ENCODE data around the gene CLSTN2. TPM values are rescaled to one million over a fixed set of nuclear protein-coding genes. Genes with fewer than 3 reads are reported as not detected.

Gene CLSTN2
- total and polyA plus RNA-seq, 2 donors from 2014 or later, result 2.0 to 12.0 TPM

DNA sequence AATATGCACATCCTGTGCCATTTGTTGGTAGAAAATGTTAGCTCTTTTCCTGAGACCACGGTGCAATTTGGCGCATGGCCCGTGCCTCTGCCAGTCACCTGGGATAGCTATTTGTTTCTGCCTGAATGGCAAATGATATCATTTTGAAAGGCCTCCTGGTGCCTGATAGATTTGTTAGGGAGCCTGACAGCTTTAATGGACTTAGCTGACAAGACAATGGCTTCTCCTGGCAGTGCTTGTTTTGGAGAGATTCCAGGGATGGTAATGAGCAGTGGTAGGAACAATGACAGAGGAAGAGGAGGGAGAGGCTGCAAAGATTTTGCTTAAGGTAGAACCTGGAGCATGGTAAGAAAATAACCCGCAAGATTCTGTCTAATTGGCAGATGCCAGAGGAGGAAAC lies 268.5 kb downstream of the CLSTN2 start:
- TF ChIP-seq, protein P1, sequence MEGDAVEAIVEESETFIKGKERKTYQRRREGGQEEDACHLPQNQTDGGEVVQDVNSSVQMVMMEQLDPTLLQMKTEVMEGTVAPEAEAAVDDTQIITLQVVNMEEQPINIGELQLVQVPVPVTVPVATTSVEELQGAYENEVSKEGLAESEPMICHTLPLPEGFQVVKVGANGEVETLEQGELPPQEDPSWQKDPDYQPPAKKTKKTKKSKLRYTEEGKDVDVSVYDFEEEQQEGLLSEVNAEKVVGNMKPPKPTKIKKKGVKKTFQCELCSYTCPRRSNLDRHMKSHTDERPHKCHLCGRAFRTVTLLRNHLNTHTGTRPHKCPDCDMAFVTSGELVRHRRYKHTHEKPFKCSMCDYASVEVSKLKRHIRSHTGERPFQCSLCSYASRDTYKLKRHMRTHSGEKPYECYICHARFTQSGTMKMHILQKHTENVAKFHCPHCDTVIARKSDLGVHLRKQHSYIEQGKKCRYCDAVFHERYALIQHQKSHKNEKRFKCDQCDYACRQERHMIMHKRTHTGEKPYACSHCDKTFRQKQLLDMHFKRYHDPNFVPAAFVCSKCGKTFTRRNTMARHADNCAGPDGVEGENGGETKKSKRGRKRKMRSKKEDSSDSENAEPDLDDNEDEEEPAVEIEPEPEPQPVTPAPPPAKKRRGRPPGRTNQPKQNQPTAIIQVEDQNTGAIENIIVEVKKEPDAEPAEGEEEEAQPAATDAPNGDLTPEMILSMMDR (IDR thresholded peaks at IDR 0.05; ENCODE audit: borderline replicate concordance, extremely low read depth, insufficient read depth), result no peak
- no peaks in the 10 kb centered on the region for H3K9me3 ChIP-seq (ENCODE audit: control insufficient read depth in 2 of 3, insufficient read depth in 1 of 3, low read length in 3 of 3)
- intact Hi-C loops (cut with DNase I), result no loop called here
- H3K4me3 ChIP-seq (ENCODE audit: low read length in 3 of 3), result no peak overlapping the region
- no peaks in the 10 kb centered on the region for H3K36me3 ChIP-seq (ENCODE audit: control insufficient read depth in 2 of 3, insufficient read depth in 3 of 3, low read length in 3 of 3)
- H3K27me3 ChIP-seq (ENCODE audit: control insufficient read depth, insufficient read depth, low read length), result no peaks in the 10 kb centered on the region
- FAIRE-seq, result no peak
- H3K4me1 ChIP-seq (ENCODE audit: control insufficient read depth in 2 of 3, insufficient read depth in 2 of 3, low read depth in 1 of 3, low read length in 3 of 3), result peaks cover 0 to 2% (median 0%) of the 10 kb centered on the region in 3 donors
- no peak for DNase-seq
- no peak overlapping the region for H3K9ac ChIP-seq (ENCODE audit: low read length in 3 of 3)
- H3K27ac ChIP-seq (ENCODE audit: low read depth in 2 of 2, low read length in 2 of 2), result no peak overlapping the region

DNA sequence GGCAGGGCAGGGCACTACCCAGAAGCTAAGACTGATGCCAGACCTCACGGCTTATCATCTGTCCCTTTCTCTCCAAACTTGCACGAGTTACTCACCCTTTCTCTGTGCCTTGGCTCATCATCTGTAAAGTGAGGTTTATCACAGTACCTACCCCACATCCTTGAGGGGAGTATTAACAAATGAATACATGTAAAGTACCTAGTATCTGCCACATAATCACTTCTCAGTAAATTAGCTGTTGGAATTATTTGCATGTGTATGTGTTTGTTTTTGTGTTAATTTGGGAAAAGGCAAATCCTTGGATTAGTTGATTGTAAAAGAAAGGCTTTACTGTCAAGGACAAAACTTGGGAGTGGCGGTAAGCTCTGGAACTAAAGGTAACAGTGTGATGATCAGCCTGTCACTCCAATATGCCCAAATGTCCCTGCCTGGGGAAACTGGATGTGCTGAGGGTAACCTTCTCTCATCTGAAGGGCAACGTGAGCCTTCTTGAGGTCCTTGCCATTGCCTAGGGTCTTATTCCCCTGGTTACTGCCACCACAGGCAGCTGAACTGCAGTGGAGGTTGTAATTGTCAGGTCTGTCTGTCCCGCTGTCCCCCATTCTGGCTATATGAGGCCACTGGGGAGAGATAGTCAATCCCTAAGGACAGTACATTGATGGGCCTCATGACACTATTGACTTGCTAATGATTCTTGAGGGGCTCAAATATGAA lies 269.4 kb downstream of the CLSTN2 start:
- intact Hi-C loops (cut with DNase I), result no loop called here
- DNase-seq, result no peak
- no peaks in the 10 kb centered on the region for H3K27me3 ChIP-seq (ENCODE audit: control insufficient read depth, insufficient read depth, low read length)
- FAIRE-seq, result no peak
- no peaks in the 10 kb centered on the region for H3K36me3 ChIP-seq (ENCODE audit: control insufficient read depth in 2 of 3, insufficient read depth in 3 of 3, low read length in 3 of 3)
- TF ChIP-seq, protein P1 (IDR thresholded peaks at IDR 0.05; ENCODE audit: borderline replicate concordance, extremely low read depth, insufficient read depth), result no peak
- no peaks in the 10 kb centered on the region for H3K9me3 ChIP-seq (ENCODE audit: control insufficient read depth in 2 of 3, insufficient read depth in 1 of 3, low read length in 3 of 3)
- H3K4me1 ChIP-seq (ENCODE audit: control insufficient read depth in 2 of 3, insufficient read depth in 2 of 3, low read depth in 1 of 3, low read length in 3 of 3), result peaks cover 0 to 2% (median 0%) of the 10 kb centered on the region in 3 donors
- H3K9ac ChIP-seq (ENCODE audit: low read length in 3 of 3), result no peak overlapping the region
- no peak overlapping the region for H3K4me3 ChIP-seq (ENCODE audit: low read length in 3 of 3)
- H3K27ac ChIP-seq (ENCODE audit: low read depth in 2 of 2, low read length in 2 of 2), result no peak overlapping the region

DNA sequence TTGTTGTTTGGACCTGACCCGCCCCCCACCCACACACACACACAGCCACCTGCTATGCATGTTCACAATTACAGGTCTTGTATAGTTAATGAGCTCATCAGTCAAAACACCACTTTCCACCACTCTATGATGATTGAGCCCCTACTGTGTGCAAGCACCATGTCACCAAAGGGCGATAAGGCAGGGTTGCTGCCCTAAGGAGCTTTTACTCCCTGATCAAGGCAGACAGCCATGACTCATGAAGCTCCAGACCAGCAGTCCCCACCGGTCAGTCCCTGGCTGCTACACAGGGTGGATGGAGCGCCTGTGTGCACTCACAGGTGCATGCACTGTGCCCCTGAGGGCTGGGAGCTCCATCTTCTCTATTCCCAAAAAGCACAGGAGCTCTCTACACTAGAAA lies 270.6 kb downstream of the CLSTN2 start:
- intact Hi-C loops (cut with DNase I), result no loop called here
- no peak for DNase-seq
- Histone ChIP-seq H3K27me3 (ENCODE audit: control insufficient read depth, insufficient read depth, low read length) (no peaks in the 10 kb centered on the region), H3K4me3 (ENCODE audit: low read length in 3 of 3) (no peak overlapping the region), H3K4me1 (ENCODE audit: control insufficient read depth in 2 of 3, insufficient read depth in 2 of 3, low read depth in 1 of 3, low read length in 3 of 3) (peaks cover 0 to 2% (median 0%) of the 10 kb centered on the region in 3 donors), H3K9me3 (ENCODE audit: control insufficient read depth in 2 of 3, insufficient read depth in 1 of 3, low read length in 3 of 3) (no peaks in the 10 kb centered on the region), H3K9ac (ENCODE audit: low read length in 3 of 3) (no peak overlapping the region), H3K36me3 (ENCODE audit: control insufficient read depth in 2 of 3, insufficient read depth in 3 of 3, low read length in 3 of 3) (no peaks in the 10 kb centered on the region), H3K27ac (ENCODE audit: low read depth in 2 of 2, low read length in 2 of 2) (no peak overlapping the region)
- TF ChIP-seq, protein P1 (IDR thresholded peaks at IDR 0.05; ENCODE audit: borderline replicate concordance, extremely low read depth, insufficient read depth), result no peak
- FAIRE-seq, result no peak

All from kidney (tissue), 14 donors.